Amniotic epithelial cell (primary cell): ENCODE data around the gene INTS11.

Experiments
- DNase-seq: peaks from one replicate; pipeline ENCODE4 v3.0.0-alpha.2; 2010; ENCODE audit warnings: low read depth

The INTS11 gene

GRCh38 chr1:1343811-1344421, 19.5 kb upstream of the INTS11 start:
- no peak for DNase-seq

GRCh38 chr1:1342584-1343115, 18.2 kb upstream of the INTS11 start:
- no peak for DNase-seq

GRCh38 chr1:1342061-1342562, 17.7 kb upstream of the INTS11 start:
- DNase-seq: no peak

- DNase-seq: no peak
Measured at GRCh38 chr1:1341549-1342021, 17.1 kb upstream of the INTS11 start.

GRCh38 chr1:1340791-1341548, 16.5 kb upstream of the INTS11 start:
- DNase-seq: no peak

- DNase-seq: no peak
Measured at GRCh38 chr1:1340185-1340584, 15.7 kb upstream of the INTS11 start.

GRCh38 chr1:1338278-1338677, 13.8 kb upstream of the INTS11 start:
- no peak for DNase-seq

GRCh38 chr1:1337793-1338147, 13.3 kb upstream of the INTS11 start:
- no peak for DNase-seq

- DNase-seq: no peak
Measured at GRCh38 chr1:1336931-1337792, 12.7 kb upstream of the INTS11 start.

- no peak for DNase-seq
Measured at GRCh38 chr1:1336446-1336845, 12.0 kb upstream of the INTS11 start.

GRCh38 chr1:1335792-1336248, 11.4 kb upstream of the INTS11 start:
- DNase-seq: no peak

- no peak for DNase-seq
Measured at GRCh38 chr1:1335283-1335682, 10.8 kb upstream of the INTS11 start.

GRCh38 chr1:1334835-1335234, 10.4 kb upstream of the INTS11 start:
- no peak for DNase-seq

GRCh38 chr1:1333551-1334241, 9.2 kb upstream of the INTS11 start:
- no peak for DNase-seq

- no peak for DNase-seq
Measured at GRCh38 chr1:1332774-1333480, 8.5 kb upstream of the INTS11 start.

GRCh38 chr1:1332031-1332755, 7.7 kb upstream of the INTS11 start:
- no peak for DNase-seq

- DNase-seq: no peak
Measured at GRCh38 chr1:1331068-1331965, 6.9 kb upstream of the INTS11 start, which contains the start of gene TAS1R3. TSS of gene TAS1R3 (plus strand) at chr1:1331280. CDS start at chr1:1331346, 66 bp downstream.

GRCh38 chr1:1330366-1331067, 6.1 kb upstream of the INTS11 start:
- no peak for DNase-seq
